Panc1 (cell line): ENCODE measurements around the gene ZNRF3. TPM values are rescaled to one million over a fixed set of nuclear protein-coding genes. Genes with fewer than 3 reads are reported as not detected.

ENCODE experiments used
- ATAC-seq: fragments of 200-7000 bp; cut with Tn5 transposase; 2 replicates; pipeline ENCODE4 v1.9.1; 2020; ENCODE audit warnings: mild to moderate bottlenecking, moderate library complexity
- BruUV-seq: library from RNA; stranded (reverse); fragments of 400-500 nt; replicated peaks from 2 replicates; lab custom pipeline; 2021; lab: Mats Ljungman, UMichigan
- CTCF ChIA-PET: fragments of 300-600 bp; sonication (Branson Sonifier 250); formaldehyde crosslinking; loops from one replicate; lab custom pipeline; 2022; ENCODE audit warnings: antibody characterized with exemption; lab: Charles Lee
- POLR2A ChIA-PET: fragments of 300-600 bp; sonication (Branson Sonifier 250); formaldehyde crosslinking; loops from one replicate; lab custom pipeline; 2022; ENCODE audit warnings: antibody characterized with exemption; lab: Charles Lee
- DNase-seq: peaks from one replicate; pipeline ENCODE4 v3.0.0-alpha.2; 2010; ENCODE audit warnings: low read depth, low spot score
- H3K27ac ChIP-seq: 2 replicates; pipeline ENCODE4 v1.5.1; 2011; ENCODE audit warnings: mild to moderate bottlenecking, low read length, inconsistent platforms
- H3K27me3 ChIP-seq: fragments of 200-500 bp; sonication (Bioruptor generic); 2 replicates; pipeline ENCODE4 v1.6.0; 2014; ENCODE audit warnings: low read length, inconsistent platforms; ENCODE audit not compliant: control insufficient read depth, insufficient read depth
- H3K36me3 ChIP-seq: fragments of 200-500 bp; sonication (Bioruptor generic); 2 replicates; pipeline ENCODE4 v1.5.1; 2014; ENCODE audit warnings: inconsistent platforms, mild to moderate bottlenecking, low read length, moderate library complexity; ENCODE audit not compliant: control insufficient read depth, insufficient read depth
- H3K4me1 ChIP-seq: 2 replicates; pipeline ENCODE4 v1.5.1; 2011; ENCODE audit warnings: inconsistent platforms, mild to moderate bottlenecking, low read length, moderate library complexity; ENCODE audit not compliant: control insufficient read depth, insufficient read depth
- H3K4me3 ChIP-seq, 2 experiments: 2 replicates each; pipeline ENCODE4 v1.5.1; 2011 to 2012; ENCODE audit warnings: low read depth in 2 of 2, low read length in 2 of 2, mild to moderate bottlenecking in 2 of 2, inconsistent platforms in 1 of 2, moderate library complexity in 1 of 2
- H3K9me3 ChIP-seq: fragments of 200-500 bp; sonication (Bioruptor generic); 2 replicates; pipeline ENCODE4 v1.5.1; 2014; ENCODE audit warnings: low read depth, mild to moderate bottlenecking, inconsistent platforms, low read length, moderate library complexity; ENCODE audit not compliant: control insufficient read depth, insufficient read depth
- CTCF ChIP-seq: fragments of 450-650 bp; IDR thresholded peaks from 2 replicates; pipeline ENCODE4 v1.5.1; 2017; ENCODE audit warnings: mild to moderate bottlenecking
- POLR2AphosphoS5 ChIP-seq: IDR thresholded peaks from 2 replicates; pipeline ENCODE4 v1.6.1; 2012; ENCODE audit warnings: mild to moderate bottlenecking, low read depth, low read length, moderate library complexity
- REST ChIP-seq, 2 experiments: IDR thresholded peaks; 2 replicates each; pipeline ENCODE4 v1.6.1; 2011 to 2012; ENCODE audit warnings: low read depth in 2 of 2, control low read depth in 1 of 2, low read length in 1 of 2, mild to moderate bottlenecking in 1 of 2, moderate library complexity in 1 of 2; ENCODE audit not compliant: insufficient read depth in 1 of 2
- SIN3A ChIP-seq: IDR thresholded peaks from 2 replicates; pipeline ENCODE4 v1.6.1; 2012; ENCODE audit warnings: low read depth, mild to moderate bottlenecking, low read length, moderate library complexity, borderline replicate concordance; ENCODE audit not compliant: insufficient read depth
- TCF7L2 ChIP-seq: IDR thresholded peaks from 2 replicates; pipeline ENCODE4 v1.6.1; 2011; ENCODE audit warnings: mild to moderate bottlenecking, low read depth, low read length, inconsistent platforms
- in situ Hi-C: cut with HindIII; loops from 2 replicates; pipeline ENCODE4 v1.10.0; 2016; ENCODE audit warnings: low sequenced_read_pairs, low pct_unique_long_range_greater_than_20kb
- intact Hi-C: fragments of 100-400 bp; cut with micrococcal nuclease; formaldehyde crosslinking; loops from one replicate; pipeline ENCODE4 v1.10.0; 2022; ENCODE audit not compliant: unreplicated experiment
- total RNA-seq: library from RNA; stranded (reverse); gene quantifications from one replicate; pipeline ENCODE4 v1.2.1, GENCODE V29; 2021; ENCODE audit not compliant: unreplicated experiment

ZNRF3 gene
- total RNA-seq, 1 experiment from 2014 or later, result 7.3 TPM

- Histone ChIP-seq H3K4me3 (no peak overlapping the region), H3K4me1 (no peaks in the 10 kb centered on the region), H3K9me3 (no peaks in the 10 kb centered on the region), H3K27ac (no peak overlapping the region), H3K36me3 (no peaks in the 10 kb centered on the region), H3K27me3 (no peaks in the 10 kb centered on the region)
- DNase-seq, result no peak
- POLR2A ChIA-PET, result no interaction called here
- no peak for ATAC-seq
- TF ChIP-seq CTCF, result no peak
- intact Hi-C loops (no loop called here), in situ Hi-C loops (no loop called here)
- no TSS peak for BruUV-seq
- CTCF ChIA-PET, result no interaction called here
Measured at GRCh38 chr22:28995551-28995950, 112.2 kb downstream of the ZNRF3 start.

- intact Hi-C loops, result no loop called here
- POLR2A ChIA-PET, result no interaction called here
Measured at GRCh38 chr22:28997342-28997741, 114.0 kb downstream of the ZNRF3 start.

More at GRCh38 chr22:28997342-28997741, 114.0 kb downstream of the ZNRF3 start:
- no peak overlapping the region for H3K4me3 ChIP-seq
- no peak for ATAC-seq
- H3K4me1 ChIP-seq, result no peaks in the 10 kb centered on the region
- H3K9me3 ChIP-seq, result no peaks in the 10 kb centered on the region
- CTCF ChIA-PET, result no interaction called here
- no TSS peak for BruUV-seq
- no peaks in the 10 kb centered on the region for H3K36me3 ChIP-seq
- TF ChIP-seq SIN3A, result no peak
- TF ChIP-seq CTCF, result no peak
- no peak for TF ChIP-seq TCF7L2
- TF ChIP-seq REST (IDR thresholded peaks at IDR 0.05; ENCODE audit: insufficient read depth in 1 of 2, low read depth in 2 of 2, low read length in 1 of 2), result no peak
- TF ChIP-seq POLR2AphosphoS5, result no peak
- no peak for DNase-seq
- H3K27ac ChIP-seq, result no peak overlapping the region
- in situ Hi-C loops, result no loop called here
- H3K27me3 ChIP-seq, result no peaks in the 10 kb centered on the region
